Measurements from ENCODE around the gene EPC2.

DNA sequence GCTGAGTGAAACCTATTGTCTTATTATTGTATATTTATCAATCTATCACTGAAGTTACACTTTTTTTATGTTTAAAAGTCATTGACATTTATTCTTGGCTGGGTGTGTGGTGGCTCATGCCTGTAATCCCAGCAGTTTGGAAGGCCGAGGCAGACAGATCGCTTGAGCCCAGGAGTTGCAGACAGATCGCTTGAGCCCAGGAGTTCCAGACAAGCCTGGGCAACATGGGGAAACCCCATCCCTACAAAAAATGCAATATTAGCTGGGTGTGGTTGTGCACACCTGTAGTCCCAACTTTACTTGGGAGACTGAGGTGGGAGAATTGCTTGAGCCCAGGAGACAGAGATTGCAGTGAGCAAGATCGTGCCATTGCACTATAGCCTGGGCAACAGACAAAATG, 97.8 kb downstream of the EPC2 start:
- TF ChIP-seq NRF1 (IDR thresholded peaks at IDR 0.05; ENCODE audit: low read depth, low read length) (no peak), POLR2A (IDR thresholded peaks at IDR 0.05; ENCODE audit: control extremely low read depth in 1 of 2, low read depth in 2 of 2, low read length in 2 of 2) (no peak), SP2 (IDR thresholded peaks at IDR 0.05; ENCODE audit: low read length) (no peak), GTF2F1 (IDR thresholded peaks at IDR 0.05; ENCODE audit: borderline replicate concordance, low read depth, low read length) (no peak), USF2 (IDR thresholded peaks at IDR 0.05; ENCODE audit: low read length) (no peak)
- TF ChIP-seq, protein P1, sequence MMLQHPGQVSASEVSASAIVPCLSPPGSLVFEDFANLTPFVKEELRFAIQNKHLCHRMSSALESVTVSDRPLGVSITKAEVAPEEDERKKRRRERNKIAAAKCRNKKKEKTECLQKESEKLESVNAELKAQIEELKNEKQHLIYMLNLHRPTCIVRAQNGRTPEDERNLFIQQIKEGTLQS (IDR thresholded peaks at IDR 0.05; ENCODE audit: insufficient read depth, low read depth, low read length) = no peak

Data from H1 (cell line).